ENCODE results near the gene NXNL2. TPM values are rescaled to one million over a fixed set of nuclear protein-coding genes. Genes with fewer than 3 reads are reported as not detected.

The NXNL2 gene
- total RNA-seq, 1 experiment from 2014 or later: not detected

- Histone ChIP-seq H3K4me3 (ENCODE audit: low read length) (no peak overlapping the region), H3K4me1 (ENCODE audit: low read length) (no peaks in the 10 kb centered on the region), H3K27ac (ENCODE audit: low read length) (no peak overlapping the region), H4K20me1 (ENCODE audit: insufficient read depth, low read depth, low read length) (no peaks in the 10 kb centered on the region), H3K79me2 (ENCODE audit: low read length) (no peaks in the 10 kb centered on the region), H3K9me3 (ENCODE audit: low read length) (no peaks in the 10 kb centered on the region), H3K36me3 (ENCODE audit: insufficient read depth, low read length) (no peaks in the 10 kb centered on the region), H3K4me2 (ENCODE audit: low read depth, low read length, poor library complexity, severe bottlenecking) (no peak overlapping the region), H2AFZ (ENCODE audit: low read length) (no peak overlapping the region), H3K27me3 (ENCODE audit: low read length) (no peaks in the 10 kb centered on the region), H3K9ac (ENCODE audit: low read length) (no peak overlapping the region), H3K9me2 (replicated peaks; ENCODE audit: insufficient read depth, low read length) (no peaks in the 10 kb centered on the region)
- DNase-seq: no peak
Measured at GRCh38 chr9:88503845-88504764, 30.9 kb upstream of the NXNL2 start.

- H3K27ac ChIP-seq (ENCODE audit: low read length): no peak overlapping the region
- no peaks in the 10 kb centered on the region for H4K20me1 ChIP-seq (ENCODE audit: insufficient read depth, low read depth, low read length)
- H3K27me3 ChIP-seq (ENCODE audit: low read length): no peaks in the 10 kb centered on the region
- no peak for DNase-seq
- H2AFZ ChIP-seq (ENCODE audit: low read length): no peak overlapping the region
- H3K4me1 ChIP-seq (ENCODE audit: low read length): no peaks in the 10 kb centered on the region
- H3K79me2 ChIP-seq (ENCODE audit: low read length): no peaks in the 10 kb centered on the region
- H3K9me2 ChIP-seq (replicated peaks; ENCODE audit: insufficient read depth, low read length): no peaks in the 10 kb centered on the region
- no peak overlapping the region for H3K4me3 ChIP-seq (ENCODE audit: low read length)
- H3K9me3 ChIP-seq (ENCODE audit: low read length): no peaks in the 10 kb centered on the region
- H3K36me3 ChIP-seq (ENCODE audit: insufficient read depth, low read length): no peaks in the 10 kb centered on the region
- H3K9ac ChIP-seq (ENCODE audit: low read length): no peak overlapping the region
- H3K4me2 ChIP-seq (ENCODE audit: low read depth, low read length, poor library complexity, severe bottlenecking): no peak overlapping the region
Measured at GRCh38 chr9:88508326-88508725, 26.7 kb upstream of the NXNL2 start.

- no peaks in the 10 kb centered on the region for H3K4me1 ChIP-seq (ENCODE audit: low read length)
- H3K9me2 ChIP-seq (replicated peaks; ENCODE audit: insufficient read depth, low read length): no peaks in the 10 kb centered on the region
- DNase-seq: no peak
- no peak overlapping the region for H3K9ac ChIP-seq (ENCODE audit: low read length)
- H3K79me2 ChIP-seq (ENCODE audit: low read length): no peaks in the 10 kb centered on the region
- H3K4me3 ChIP-seq (ENCODE audit: low read length): no peak overlapping the region
- no peak overlapping the region for H2AFZ ChIP-seq (ENCODE audit: low read length)
- H3K36me3 ChIP-seq (ENCODE audit: insufficient read depth, low read length): no peaks in the 10 kb centered on the region
- no peaks in the 10 kb centered on the region for H3K27me3 ChIP-seq (ENCODE audit: low read length)
- H3K9me3 ChIP-seq (ENCODE audit: low read length): no peaks in the 10 kb centered on the region
- H3K27ac ChIP-seq (ENCODE audit: low read length): no peak overlapping the region
- no peak overlapping the region for H3K4me2 ChIP-seq (ENCODE audit: low read depth, low read length, poor library complexity, severe bottlenecking)
- no peaks in the 10 kb centered on the region for H4K20me1 ChIP-seq (ENCODE audit: insufficient read depth, low read depth, low read length)
Measured at GRCh38 chr9:88511906-88512305, 23.1 kb upstream of the NXNL2 start.

- no peaks in the 10 kb centered on the region for H3K4me1 ChIP-seq (ENCODE audit: low read length)
- no peaks in the 10 kb centered on the region for H3K79me2 ChIP-seq (ENCODE audit: low read length)
- no peaks in the 10 kb centered on the region for H4K20me1 ChIP-seq (ENCODE audit: insufficient read depth, low read depth, low read length)
- H3K27ac ChIP-seq (ENCODE audit: low read length): no peak overlapping the region
- no peak overlapping the region for H3K4me3 ChIP-seq (ENCODE audit: low read length)
- no peak overlapping the region for H2AFZ ChIP-seq (ENCODE audit: low read length)
- no peak overlapping the region for H3K4me2 ChIP-seq (ENCODE audit: low read depth, low read length, poor library complexity, severe bottlenecking)
- no peaks in the 10 kb centered on the region for H3K36me3 ChIP-seq (ENCODE audit: insufficient read depth, low read length)
- DNase-seq: no peak
- H3K9me2 ChIP-seq (replicated peaks; ENCODE audit: insufficient read depth, low read length): no peaks in the 10 kb centered on the region
- no peaks in the 10 kb centered on the region for H3K27me3 ChIP-seq (ENCODE audit: low read length)
- no peaks in the 10 kb centered on the region for H3K9me3 ChIP-seq (ENCODE audit: low read length)
- H3K9ac ChIP-seq (ENCODE audit: low read length): no peak overlapping the region
Measured at GRCh38 chr9:88514247-88514646, 20.7 kb upstream of the NXNL2 start.

GRCh38 chr9:88521308-88521707 is 13.7 kb upstream of the NXNL2 start:
- H3K27ac ChIP-seq (ENCODE audit: low read length): no peak overlapping the region
- H3K9ac ChIP-seq (ENCODE audit: low read length): no peak overlapping the region
- H2AFZ ChIP-seq (ENCODE audit: low read length): no peak overlapping the region
- no peaks in the 10 kb centered on the region for H4K20me1 ChIP-seq (ENCODE audit: insufficient read depth, low read depth, low read length)
- H3K27me3 ChIP-seq (ENCODE audit: low read length): no peaks in the 10 kb centered on the region
- no peaks in the 10 kb centered on the region for H3K9me2 ChIP-seq (replicated peaks; ENCODE audit: insufficient read depth, low read length)
- H3K36me3 ChIP-seq (ENCODE audit: insufficient read depth, low read length): no peaks in the 10 kb centered on the region
- no peak for DNase-seq
- no peak overlapping the region for H3K4me3 ChIP-seq (ENCODE audit: low read length)
- no peaks in the 10 kb centered on the region for H3K4me1 ChIP-seq (ENCODE audit: low read length)
- no peaks in the 10 kb centered on the region for H3K79me2 ChIP-seq (ENCODE audit: low read length)
- H3K9me3 ChIP-seq (ENCODE audit: low read length): no peaks in the 10 kb centered on the region
- H3K4me2 ChIP-seq (ENCODE audit: low read depth, low read length, poor library complexity, severe bottlenecking): no peak overlapping the region

GRCh38 chr9:88522360-88522759 is 12.6 kb upstream of the NXNL2 start:
- Histone ChIP-seq H3K4me1 (ENCODE audit: low read length) (no peaks in the 10 kb centered on the region), H3K4me3 (ENCODE audit: low read length) (no peak overlapping the region), H3K27ac (ENCODE audit: low read length) (no peak overlapping the region), H4K20me1 (ENCODE audit: insufficient read depth, low read depth, low read length) (no peaks in the 10 kb centered on the region), H3K27me3 (ENCODE audit: low read length) (no peaks in the 10 kb centered on the region), H3K36me3 (ENCODE audit: insufficient read depth, low read length) (no peaks in the 10 kb centered on the region), H3K9ac (ENCODE audit: low read length) (no peak overlapping the region), H2AFZ (ENCODE audit: low read length) (no peak overlapping the region), H3K79me2 (ENCODE audit: low read length) (no peaks in the 10 kb centered on the region), H3K9me2 (replicated peaks; ENCODE audit: insufficient read depth, low read length) (no peaks in the 10 kb centered on the region), H3K4me2 (ENCODE audit: low read depth, low read length, poor library complexity, severe bottlenecking) (no peak overlapping the region), H3K9me3 (ENCODE audit: low read length) (no peaks in the 10 kb centered on the region)
- DNase-seq: no peak

- no peak overlapping the region for H2AFZ ChIP-seq (ENCODE audit: low read length)
- no peaks in the 10 kb centered on the region for H4K20me1 ChIP-seq (ENCODE audit: insufficient read depth, low read depth, low read length)
- no peak overlapping the region for H3K4me3 ChIP-seq (ENCODE audit: low read length)
- no peak overlapping the region for H3K9ac ChIP-seq (ENCODE audit: low read length)
- H3K9me3 ChIP-seq (ENCODE audit: low read length): no peaks in the 10 kb centered on the region
- H3K4me2 ChIP-seq (ENCODE audit: low read depth, low read length, poor library complexity, severe bottlenecking): no peak overlapping the region
- no peaks in the 10 kb centered on the region for H3K27me3 ChIP-seq (ENCODE audit: low read length)
- H3K36me3 ChIP-seq (ENCODE audit: insufficient read depth, low read length): no peaks in the 10 kb centered on the region
- no peaks in the 10 kb centered on the region for H3K4me1 ChIP-seq (ENCODE audit: low read length)
- H3K27ac ChIP-seq (ENCODE audit: low read length): no peak overlapping the region
- no peaks in the 10 kb centered on the region for H3K9me2 ChIP-seq (replicated peaks; ENCODE audit: insufficient read depth, low read length)
- no peak for DNase-seq
- H3K79me2 ChIP-seq (ENCODE audit: low read length): no peaks in the 10 kb centered on the region
Measured at GRCh38 chr9:88523056-88523455, 11.9 kb upstream of the NXNL2 start.

GRCh38 chr9:88524911-88525310 is 10.1 kb upstream of the NXNL2 start:
- H3K9me2 ChIP-seq (replicated peaks; ENCODE audit: insufficient read depth, low read length): no peaks in the 10 kb centered on the region
- no peaks in the 10 kb centered on the region for H3K36me3 ChIP-seq (ENCODE audit: insufficient read depth, low read length)
- no peak overlapping the region for H3K4me3 ChIP-seq (ENCODE audit: low read length)

More at GRCh38 chr9:88524911-88525310, 10.1 kb upstream of the NXNL2 start:
- no peaks in the 10 kb centered on the region for H3K27me3 ChIP-seq (ENCODE audit: low read length)
- H4K20me1 ChIP-seq (ENCODE audit: insufficient read depth, low read depth, low read length): no peaks in the 10 kb centered on the region
- no peak for DNase-seq
- H3K27ac ChIP-seq (ENCODE audit: low read length): no peak overlapping the region
- H3K9ac ChIP-seq (ENCODE audit: low read length): no peak overlapping the region
- no peaks in the 10 kb centered on the region for H3K4me1 ChIP-seq (ENCODE audit: low read length)
- no peak overlapping the region for H3K4me2 ChIP-seq (ENCODE audit: low read depth, low read length, poor library complexity, severe bottlenecking)
- no peaks in the 10 kb centered on the region for H3K9me3 ChIP-seq (ENCODE audit: low read length)
- no peak overlapping the region for H2AFZ ChIP-seq (ENCODE audit: low read length)
- H3K79me2 ChIP-seq (ENCODE audit: low read length): no peaks in the 10 kb centered on the region
